MCF 10A (cell line): ENCODE data around the gene RIPK4. TPM values are rescaled to one million over a fixed set of nuclear protein-coding genes. Genes with fewer than 3 reads are reported as not detected.

ENCODE experiments used
- BruUV-seq: library from RNA; stranded (reverse); fragments of 400-500 nt; replicated peaks from 2 replicates; lab custom pipeline; 2021; lab: Mats Ljungman, UMichigan
- CTCF ChIA-PET: fragments of 300-600 bp; sonication (Branson Sonifier 250); formaldehyde crosslinking; extraction: SDS; loops from one replicate; lab custom pipeline; 2021; ENCODE audit warnings: antibody characterized with exemption, inconsistent platforms; lab: Yijun Ruan, JAX
- POLR2A ChIA-PET: fragments of 300-600, 350-650 bp; sonication (Branson Sonifier 250); formaldehyde crosslinking; extraction: SDS; loops from one replicate; lab custom pipeline; 2020; ENCODE audit warnings: antibody characterized with exemption, inconsistent platforms; lab: Yijun Ruan, JAX
- DNase-seq: peaks from one replicate; pipeline ENCODE4 v3.0.0-alpha.2; 2018; ENCODE audit not compliant: unreplicated experiment
- H3K27ac Mint-ChIP-seq: one replicate; pipeline ENCODE4 v1.8.0; 2022; ENCODE audit warnings: mild to moderate bottlenecking, low read depth, mixed read lengths; ENCODE audit not compliant: unreplicated experiment
- H3K27me3 Mint-ChIP-seq: one replicate; pipeline ENCODE4 v1.8.0; 2022; ENCODE audit warnings: mixed read lengths; ENCODE audit not compliant: insufficient read depth, unreplicated experiment
- H3K36me3 Mint-ChIP-seq: one replicate; pipeline ENCODE4 v1.8.0; 2022; ENCODE audit warnings: mild to moderate bottlenecking, moderate library complexity, mixed read lengths; ENCODE audit not compliant: insufficient read depth, unreplicated experiment
- H3K4me1 Mint-ChIP-seq: one replicate; pipeline ENCODE4 v1.8.0; 2022; ENCODE audit warnings: mixed read lengths; ENCODE audit not compliant: insufficient read depth, unreplicated experiment
- H3K4me3 Mint-ChIP-seq: one replicate; pipeline ENCODE4 v1.8.0; 2022; ENCODE audit warnings: mild to moderate bottlenecking, moderate library complexity, mixed read lengths; ENCODE audit not compliant: unreplicated experiment
- H3K9me3 Mint-ChIP-seq: one replicate; pipeline ENCODE4 v1.8.0; 2022; ENCODE audit warnings: mixed read lengths; ENCODE audit not compliant: unreplicated experiment
- intact Hi-C: fragments of 100-400 bp; cut with micrococcal nuclease; formaldehyde crosslinking; loops from 2 replicates; pipeline ENCODE4 v1.14.1; 2022
- total RNA-seq: library from RNA; stranded (reverse); gene quantifications from 2 replicates; pipeline ENCODE4 v1.2.3, GENCODE V29; 2022
- TF ChIP-seq, protein P1 (sequence below): fragments of 200-600 bp; IDR thresholded peaks from one replicate; pipeline ENCODE4 v1.8.0; 2022; ENCODE audit warnings: antibody characterized with exemption, mild to moderate bottlenecking; ENCODE audit not compliant: unreplicated experiment

Gene RIPK4
- total RNA-seq, 1 experiment from 2014 or later, result 22.3 TPM

DNA sequence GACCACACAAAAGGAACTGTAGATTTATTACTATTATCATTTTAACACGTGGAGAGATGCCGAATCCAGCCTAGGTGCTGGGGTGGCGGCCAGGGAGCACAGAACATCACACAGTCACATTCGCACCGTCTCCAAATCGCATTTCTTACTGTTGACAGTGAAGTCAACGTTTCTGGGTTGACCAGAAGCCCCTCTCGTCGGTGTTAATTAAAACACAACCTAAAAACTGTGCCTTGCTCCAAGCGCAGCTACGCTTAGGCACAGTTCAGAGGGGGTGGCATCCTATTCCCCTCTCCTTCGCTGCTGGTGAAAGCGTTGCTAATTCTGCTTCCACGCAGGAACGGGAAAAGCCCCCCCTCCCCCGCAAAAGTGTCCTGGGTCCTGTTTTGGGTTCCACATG lies 4.1 kb downstream of the RIPK4 start:
- CTCF ChIA-PET, result interaction anchor here (0.6 to 12.0 kb wide), 5 partner anchors 10 to 150 kb away, joined by 3 to 163 read pairs (median 3); no protein-coding TSS in a partner anchor
- H3K4me1 Mint-ChIP-seq, result peaks cover 56% of the 10 kb centered on the region
- POLR2A ChIA-PET, result interaction anchor here (0.9 to 12.7 kb wide), 12 partner anchors 11 to 148 kb away, joined by 3 to 238 read pairs (median 76); no protein-coding TSS in a partner anchor
- TF ChIP-seq, protein P1, sequence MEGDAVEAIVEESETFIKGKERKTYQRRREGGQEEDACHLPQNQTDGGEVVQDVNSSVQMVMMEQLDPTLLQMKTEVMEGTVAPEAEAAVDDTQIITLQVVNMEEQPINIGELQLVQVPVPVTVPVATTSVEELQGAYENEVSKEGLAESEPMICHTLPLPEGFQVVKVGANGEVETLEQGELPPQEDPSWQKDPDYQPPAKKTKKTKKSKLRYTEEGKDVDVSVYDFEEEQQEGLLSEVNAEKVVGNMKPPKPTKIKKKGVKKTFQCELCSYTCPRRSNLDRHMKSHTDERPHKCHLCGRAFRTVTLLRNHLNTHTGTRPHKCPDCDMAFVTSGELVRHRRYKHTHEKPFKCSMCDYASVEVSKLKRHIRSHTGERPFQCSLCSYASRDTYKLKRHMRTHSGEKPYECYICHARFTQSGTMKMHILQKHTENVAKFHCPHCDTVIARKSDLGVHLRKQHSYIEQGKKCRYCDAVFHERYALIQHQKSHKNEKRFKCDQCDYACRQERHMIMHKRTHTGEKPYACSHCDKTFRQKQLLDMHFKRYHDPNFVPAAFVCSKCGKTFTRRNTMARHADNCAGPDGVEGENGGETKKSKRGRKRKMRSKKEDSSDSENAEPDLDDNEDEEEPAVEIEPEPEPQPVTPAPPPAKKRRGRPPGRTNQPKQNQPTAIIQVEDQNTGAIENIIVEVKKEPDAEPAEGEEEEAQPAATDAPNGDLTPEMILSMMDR, result no peak
- peaks cover 67% of the 10 kb centered on the region for H3K36me3 Mint-ChIP-seq
- H3K27me3 Mint-ChIP-seq, result no peaks in the 10 kb centered on the region
- peak overlapping the region; percentile 62 for H3K27ac Mint-ChIP-seq
- no peak for DNase-seq
- no peaks in the 10 kb centered on the region for H3K9me3 Mint-ChIP-seq
- intact Hi-C loops, result loop anchor here (1.0 to 10.0 kb wide), 3 partner anchors 35 to 598 kb away; partner anchors contain the start of gene BACE2
- no TSS peak for BruUV-seq
- peak overlapping the region; percentile 87 for H3K4me3 Mint-ChIP-seq

DNA sequence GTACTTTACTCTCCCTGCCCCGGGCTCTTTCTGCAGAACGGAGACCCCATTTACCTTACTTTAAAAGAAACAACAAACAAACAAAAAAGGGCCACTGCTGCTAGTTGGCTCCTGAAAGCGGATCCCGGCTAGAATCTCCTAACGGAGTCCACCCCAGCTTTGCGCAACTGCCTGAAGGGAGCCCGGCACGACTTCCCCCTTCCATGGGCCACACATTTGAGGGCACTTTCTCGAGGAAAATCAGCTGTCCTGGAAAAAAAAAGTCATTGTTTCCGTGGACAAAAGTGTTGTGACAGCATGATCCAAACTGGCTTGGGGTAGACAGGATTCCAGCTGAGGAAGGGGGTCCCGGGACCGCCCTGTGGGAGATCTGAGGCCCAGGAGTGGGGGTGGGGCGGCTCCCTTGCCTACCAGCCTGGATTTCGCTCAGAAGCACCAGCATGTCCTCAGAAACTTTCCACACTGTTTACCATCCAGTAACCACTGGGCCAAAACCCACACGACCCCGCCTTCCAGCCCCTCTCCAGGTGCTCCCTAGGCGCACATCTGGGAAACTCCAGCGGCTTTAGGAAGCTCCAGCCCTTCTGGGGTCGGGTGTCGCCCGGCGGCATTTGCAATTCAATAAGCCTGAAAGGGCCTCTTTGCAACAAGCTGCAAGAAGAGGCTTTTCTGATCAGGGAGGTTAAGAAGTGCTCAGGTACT lies 4.8 kb downstream of the RIPK4 start:
- CTCF ChIA-PET, result interaction anchor here (0.6 to 12.0 kb wide), 13 partner anchors 10 to 149 kb away, joined by 3 to 163 read pairs (median 4); no protein-coding TSS in a partner anchor
- intact Hi-C loops, result loop anchor here (2.0 to 10.0 kb wide), 3 partner anchors 35 to 597 kb away; partner anchors contain the start of gene BACE2

DNA sequence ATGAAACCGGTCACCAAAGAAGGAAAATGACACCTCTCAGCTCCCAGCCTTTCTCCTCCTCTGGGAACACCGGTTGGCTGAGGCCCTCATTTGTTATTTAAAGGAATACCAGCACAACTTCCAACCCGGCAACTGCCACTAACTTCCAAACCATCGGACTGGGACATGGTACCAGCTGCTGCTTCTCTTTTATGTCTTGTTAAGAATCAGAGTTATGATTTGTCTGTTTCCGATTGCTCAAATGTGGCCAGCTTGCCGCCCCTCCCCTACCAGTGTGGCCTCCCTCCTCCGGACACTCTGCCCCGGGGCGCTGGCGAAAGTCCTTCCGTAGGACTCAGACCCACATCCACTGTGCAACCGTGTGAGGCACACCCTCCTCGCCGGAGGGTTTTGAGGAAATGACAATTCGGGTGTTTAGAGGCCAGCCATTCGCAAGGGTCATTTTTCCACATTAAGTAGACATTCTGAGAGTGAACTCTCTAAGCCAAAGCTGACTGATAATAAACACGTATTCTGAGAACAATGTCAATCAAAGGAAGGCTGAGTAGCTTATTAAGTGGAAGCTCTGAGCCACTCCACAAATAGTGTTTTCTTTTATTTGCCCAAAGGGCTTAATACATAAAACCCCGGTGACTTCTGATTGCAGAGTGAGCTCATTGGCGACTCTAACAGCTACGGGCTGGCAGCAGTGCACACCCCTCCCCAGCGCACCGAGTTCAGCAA lies 5.5 kb downstream of the RIPK4 start:
- peaks cover 65% of the 10 kb centered on the region for H3K36me3 Mint-ChIP-seq
- POLR2A ChIA-PET, result interaction anchor here (0.7 to 12.7 kb wide), 16 partner anchors 9 to 147 kb away, joined by 3 to 238 read pairs (median 6); no protein-coding TSS in a partner anchor
- CTCF ChIA-PET, result interaction anchor here (0.8 to 12.0 kb wide), 11 partner anchors 9 to 149 kb away, joined by 3 to 163 read pairs (median 4); no protein-coding TSS in a partner anchor
- intact Hi-C loops, result loop anchor here (2.0 to 10.0 kb wide), 3 partner anchors 34 to 597 kb away; partner anchors contain the start of gene BACE2
- peaks cover 53% of the 10 kb centered on the region for H3K4me1 Mint-ChIP-seq
- peak; percentile 86 for DNase-seq
- H3K4me3 Mint-ChIP-seq, result peak overlapping the region; percentile 87
- H3K27ac Mint-ChIP-seq, result peak overlapping the region; percentile 62
- no peaks in the 10 kb centered on the region for H3K27me3 Mint-ChIP-seq
- H3K9me3 Mint-ChIP-seq, result no peaks in the 10 kb centered on the region
- BruUV-seq, result no TSS peak
- TF ChIP-seq, protein P1, result no peak

More for the DNA sequence above, 4.8 kb downstream of the RIPK4 start:
- H3K4me1 Mint-ChIP-seq, result peaks cover 49% of the 10 kb centered on the region
- no TSS peak for BruUV-seq
- TF ChIP-seq, protein P1, result no peak
- no peaks in the 10 kb centered on the region for H3K9me3 Mint-ChIP-seq
- H3K27me3 Mint-ChIP-seq, result no peaks in the 10 kb centered on the region
- H3K4me3 Mint-ChIP-seq, result peak overlapping the region; percentile 87
- POLR2A ChIA-PET, result interaction anchor here (1.1 to 12.7 kb wide), 13 partner anchors 10 to 147 kb away, joined by 3 to 238 read pairs (median 43); no protein-coding TSS in a partner anchor
- peaks cover 62% of the 10 kb centered on the region for H3K36me3 Mint-ChIP-seq
- no peak for DNase-seq
- peak overlapping the region; percentile 62 for H3K27ac Mint-ChIP-seq
